Fibroblast of pulmonary artery (primary cell): ENCODE measurements around the gene REV1.
"Not testable (repeated sequence)": the region's sequence is repeated elsewhere in the genome, so short reads cannot be mapped to it uniquely, and the experiment has no call there.

Experiments
- DNase-seq: peaks from one replicate; pipeline ENCODE4 v3.0.0-alpha.2; 2010; ENCODE audit warnings: low read depth
- H3K4me3 ChIP-seq: replicated peaks from 2 replicates; pipeline ENCODE4 v1.5.1; 2011; ENCODE audit warnings: low read depth, mild to moderate bottlenecking, control low read depth, low read length, moderate library complexity
- TF ChIP-seq, protein P1 (sequence below): IDR thresholded peaks from 2 replicates; pipeline ENCODE4 v1.5.1; 2011; ENCODE audit warnings: mild to moderate bottlenecking, control low read depth, low read length, inconsistent platforms; ENCODE audit errors: missing control alignments

The REV1 gene

DNA sequence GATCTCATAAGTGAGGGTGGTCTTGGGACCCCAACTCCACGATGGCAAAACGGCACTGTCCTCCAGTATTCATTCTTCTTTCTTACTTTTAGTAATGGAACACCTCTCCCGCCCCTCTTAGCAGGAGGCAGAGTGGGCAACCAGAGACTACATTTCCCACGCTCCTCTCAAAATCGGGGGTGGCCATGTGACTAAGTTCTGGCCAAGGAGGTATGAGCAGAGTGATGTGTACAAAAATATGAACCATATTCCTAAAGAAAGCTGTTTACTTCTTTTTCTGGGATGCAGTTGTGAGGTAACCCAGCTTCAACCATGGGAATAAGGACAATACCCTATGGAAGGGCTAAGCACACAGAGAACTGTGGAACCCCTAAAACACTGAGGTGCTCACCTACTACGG, 12.8 kb downstream of the REV1 start:
- TF ChIP-seq, protein P1, sequence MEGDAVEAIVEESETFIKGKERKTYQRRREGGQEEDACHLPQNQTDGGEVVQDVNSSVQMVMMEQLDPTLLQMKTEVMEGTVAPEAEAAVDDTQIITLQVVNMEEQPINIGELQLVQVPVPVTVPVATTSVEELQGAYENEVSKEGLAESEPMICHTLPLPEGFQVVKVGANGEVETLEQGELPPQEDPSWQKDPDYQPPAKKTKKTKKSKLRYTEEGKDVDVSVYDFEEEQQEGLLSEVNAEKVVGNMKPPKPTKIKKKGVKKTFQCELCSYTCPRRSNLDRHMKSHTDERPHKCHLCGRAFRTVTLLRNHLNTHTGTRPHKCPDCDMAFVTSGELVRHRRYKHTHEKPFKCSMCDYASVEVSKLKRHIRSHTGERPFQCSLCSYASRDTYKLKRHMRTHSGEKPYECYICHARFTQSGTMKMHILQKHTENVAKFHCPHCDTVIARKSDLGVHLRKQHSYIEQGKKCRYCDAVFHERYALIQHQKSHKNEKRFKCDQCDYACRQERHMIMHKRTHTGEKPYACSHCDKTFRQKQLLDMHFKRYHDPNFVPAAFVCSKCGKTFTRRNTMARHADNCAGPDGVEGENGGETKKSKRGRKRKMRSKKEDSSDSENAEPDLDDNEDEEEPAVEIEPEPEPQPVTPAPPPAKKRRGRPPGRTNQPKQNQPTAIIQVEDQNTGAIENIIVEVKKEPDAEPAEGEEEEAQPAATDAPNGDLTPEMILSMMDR, result no peak
- H3K4me3 ChIP-seq, result no peak overlapping the region
- no peak for DNase-seq

DNA sequence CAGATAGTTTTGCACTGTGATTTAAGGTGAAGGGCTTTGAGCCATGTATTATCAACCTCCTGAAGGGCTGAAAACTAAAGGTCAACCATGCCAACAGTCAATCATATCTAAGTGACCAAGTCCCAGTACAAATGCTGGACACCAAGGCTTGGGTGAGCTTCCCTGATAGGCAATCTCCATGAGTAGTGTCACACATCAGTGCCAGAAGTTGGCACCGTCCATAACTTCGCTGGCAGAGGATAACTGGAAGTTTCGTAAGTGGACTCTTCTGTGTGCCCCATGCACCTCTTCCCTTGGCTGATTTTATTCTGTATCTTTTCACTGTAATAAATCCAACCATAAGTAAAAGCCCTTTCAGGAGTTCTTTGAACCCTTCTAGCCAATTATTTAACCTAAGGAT, 13.2 kb downstream of the REV1 start:
- TF ChIP-seq, protein P1, result no peak
- no peak for DNase-seq
- no peak overlapping the region for H3K4me3 ChIP-seq

DNA sequence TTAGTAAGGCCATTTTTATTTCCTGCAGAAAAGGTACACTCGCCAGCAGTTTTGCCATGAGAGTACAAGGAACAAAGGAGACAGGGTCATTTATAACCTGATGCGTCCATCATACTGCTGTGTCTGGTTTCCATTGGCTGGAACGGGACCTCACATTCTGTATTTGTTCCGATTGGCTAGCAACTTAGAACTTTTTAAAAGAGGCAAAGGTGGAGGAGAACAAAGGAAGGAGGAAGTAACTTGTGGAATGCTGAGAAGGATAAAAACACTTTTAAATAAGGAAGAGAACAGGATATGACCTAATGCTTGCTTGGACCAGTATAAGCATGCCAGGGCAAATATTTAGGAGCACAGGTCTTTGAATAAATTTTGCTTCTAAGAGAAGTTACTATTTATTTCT, 14.7 kb downstream of the REV1 start:
- not testable (repeated sequence) for H3K4me3 ChIP-seq, DNase-seq

DNA sequence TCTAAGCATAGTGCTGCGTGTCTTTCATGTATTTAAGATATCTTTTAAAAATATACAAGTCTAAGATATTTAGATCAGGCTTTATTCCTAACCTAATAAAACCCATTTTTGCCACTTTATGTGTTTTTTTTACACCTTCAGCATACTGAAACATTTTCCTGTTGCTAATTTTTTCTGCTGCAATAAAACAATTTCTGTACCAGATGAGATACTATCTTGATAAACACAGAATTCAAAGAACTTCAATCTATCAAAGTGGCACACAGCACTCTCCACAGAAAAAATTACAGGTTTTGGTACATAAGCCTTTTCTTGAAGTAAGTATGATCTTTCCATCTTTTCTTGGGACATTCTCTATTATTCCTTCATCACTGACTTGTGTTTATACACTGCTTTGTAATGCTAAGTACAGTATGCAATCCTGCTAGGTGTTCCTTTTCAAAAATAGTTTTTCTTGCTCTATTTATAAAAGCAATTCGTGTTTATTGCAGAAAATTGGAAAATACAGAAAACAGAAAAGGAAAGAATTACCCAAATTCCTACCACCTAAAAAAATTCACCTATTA, 16.2 kb downstream of the REV1 start:
- no peak for DNase-seq
- TF ChIP-seq, protein P1, result no peak
- H3K4me3 ChIP-seq, result no peak overlapping the region

DNA sequence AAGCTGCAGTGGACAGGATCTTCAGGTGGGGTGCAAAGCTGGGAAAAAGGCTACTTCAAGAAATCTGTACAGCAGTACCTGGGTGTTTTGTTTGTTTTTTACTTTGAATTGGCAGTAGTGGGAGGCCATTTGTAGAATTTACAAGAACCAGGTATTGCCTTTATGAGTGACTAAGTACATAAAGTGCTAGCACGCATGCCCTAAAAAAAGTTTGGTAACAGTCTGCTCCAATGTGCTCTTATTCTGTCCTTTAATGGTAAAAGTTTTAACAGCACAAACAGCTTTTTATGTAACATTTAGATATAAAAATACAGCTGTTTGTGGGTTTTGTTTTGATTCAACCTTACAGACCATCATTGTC, 17.2 kb downstream of the REV1 start:
- no peak for DNase-seq

DNA sequence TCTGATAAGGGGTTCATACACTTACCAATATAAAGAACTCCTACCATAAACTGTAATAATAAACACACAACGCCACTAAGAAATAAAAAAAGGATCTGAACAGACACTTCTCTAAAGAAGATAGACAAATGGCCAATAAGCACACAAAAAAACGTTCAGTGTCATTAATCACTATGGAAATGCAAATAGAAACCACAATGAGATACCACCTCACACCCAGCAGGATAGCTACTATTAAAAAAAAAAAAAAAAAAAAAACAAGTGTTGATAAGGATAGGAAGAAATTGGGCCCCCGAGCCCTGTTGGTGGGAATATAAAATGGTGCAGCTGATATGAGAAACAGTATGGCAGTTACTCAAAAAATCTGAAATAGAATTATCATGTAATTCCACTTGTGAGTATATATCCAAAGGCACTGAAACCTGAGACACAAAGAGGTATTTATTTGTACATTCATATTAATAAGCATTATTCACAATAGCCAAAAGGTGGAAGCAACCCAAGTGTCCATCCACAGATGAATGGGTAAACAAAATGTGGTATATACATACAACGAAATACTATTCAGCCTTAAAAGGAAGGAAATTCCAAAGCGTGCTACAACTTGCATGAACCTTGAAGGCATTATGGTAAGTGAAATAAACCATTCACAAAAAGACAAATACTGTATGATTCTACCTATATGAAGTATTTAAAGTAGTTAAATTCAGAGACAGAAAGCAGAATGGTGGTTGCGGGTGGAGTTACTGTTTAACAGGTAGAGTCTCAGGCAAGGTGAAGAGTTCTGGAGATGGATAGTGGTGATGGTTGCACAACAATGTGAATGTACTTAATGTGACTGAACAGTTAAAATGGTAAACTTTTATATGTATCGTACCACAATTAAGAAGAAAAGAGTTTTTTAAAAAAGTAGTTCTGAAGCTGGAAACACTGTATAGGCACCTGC, 17.9 kb downstream of the REV1 start:
- DNase-seq, result no peak
- H3K4me3 ChIP-seq, result no peak overlapping the region
- TF ChIP-seq, protein P1, result no peak

More for the DNA sequence above, 17.2 kb downstream of the REV1 start:
- TF ChIP-seq, protein P1, result no peak
- no peak overlapping the region for H3K4me3 ChIP-seq

DNA sequence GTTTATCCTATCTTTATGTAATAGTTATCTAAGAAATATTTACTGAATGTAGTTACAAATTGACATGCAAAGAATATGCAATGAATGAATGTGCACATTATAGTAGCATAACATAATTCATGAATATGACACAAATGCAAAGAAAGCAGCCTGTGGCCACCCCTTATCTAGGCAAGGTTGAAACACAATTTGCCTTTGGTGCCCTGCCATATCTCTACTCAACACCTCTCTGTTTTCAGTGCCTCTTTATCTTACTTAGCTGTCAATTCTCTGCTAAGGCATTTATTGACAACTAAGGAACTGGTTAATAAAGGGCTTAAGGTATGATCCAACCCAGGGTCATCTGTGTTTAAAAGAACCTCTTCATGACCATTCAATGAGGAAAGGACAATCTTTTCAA, 18.9 kb downstream of the REV1 start:
- no peak overlapping the region for H3K4me3 ChIP-seq
- DNase-seq, result no peak
- TF ChIP-seq, protein P1, result no peak

DNA sequence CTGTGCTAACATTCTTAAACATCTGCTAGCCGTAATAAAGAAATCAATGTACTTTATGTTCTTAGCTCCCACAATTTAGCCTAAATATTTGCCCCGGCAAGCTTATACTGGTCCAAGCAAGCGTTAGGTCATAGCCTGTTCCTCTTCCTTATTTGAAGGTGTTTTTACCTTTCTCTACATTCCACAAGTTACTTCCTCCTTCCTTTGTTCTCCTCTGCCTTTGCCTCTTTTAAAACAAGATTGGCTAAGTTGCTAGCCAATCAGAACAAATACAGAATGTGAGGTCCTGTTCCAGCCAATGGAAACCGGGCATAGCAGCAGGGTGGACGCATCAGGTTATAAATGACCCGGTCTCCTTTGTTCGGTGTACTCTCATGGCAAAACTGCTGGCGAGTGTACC, 19.4 kb downstream of the REV1 start:
- not testable (repeated sequence) for H3K4me3 ChIP-seq, DNase-seq
